ENCODE measurements around the gene CCDC197.

Gene CCDC197

GRCh38 chr14:94026889-94027469 lies 29.9 kb downstream of the CCDC197 start:
- H3K27me3 Mint-ChIP-seq (ENCODE audit: low read depth) = peaks cover 3% of the 10 kb centered on the region
- H3K36me3 Mint-ChIP-seq (ENCODE audit: low read depth) = no peaks in the 10 kb centered on the region
- H3K4me3 Mint-ChIP-seq = peak overlapping the region; percentile 73 to 79 (median 76)
- no peak overlapping the region for H3K27ac Mint-ChIP-seq
- peaks cover 5% of the 10 kb centered on the region for H3K4me1 Mint-ChIP-seq
- H3K9me3 Mint-ChIP-seq = no peaks in the 10 kb centered on the region
- TF ChIP-seq, protein P1, sequence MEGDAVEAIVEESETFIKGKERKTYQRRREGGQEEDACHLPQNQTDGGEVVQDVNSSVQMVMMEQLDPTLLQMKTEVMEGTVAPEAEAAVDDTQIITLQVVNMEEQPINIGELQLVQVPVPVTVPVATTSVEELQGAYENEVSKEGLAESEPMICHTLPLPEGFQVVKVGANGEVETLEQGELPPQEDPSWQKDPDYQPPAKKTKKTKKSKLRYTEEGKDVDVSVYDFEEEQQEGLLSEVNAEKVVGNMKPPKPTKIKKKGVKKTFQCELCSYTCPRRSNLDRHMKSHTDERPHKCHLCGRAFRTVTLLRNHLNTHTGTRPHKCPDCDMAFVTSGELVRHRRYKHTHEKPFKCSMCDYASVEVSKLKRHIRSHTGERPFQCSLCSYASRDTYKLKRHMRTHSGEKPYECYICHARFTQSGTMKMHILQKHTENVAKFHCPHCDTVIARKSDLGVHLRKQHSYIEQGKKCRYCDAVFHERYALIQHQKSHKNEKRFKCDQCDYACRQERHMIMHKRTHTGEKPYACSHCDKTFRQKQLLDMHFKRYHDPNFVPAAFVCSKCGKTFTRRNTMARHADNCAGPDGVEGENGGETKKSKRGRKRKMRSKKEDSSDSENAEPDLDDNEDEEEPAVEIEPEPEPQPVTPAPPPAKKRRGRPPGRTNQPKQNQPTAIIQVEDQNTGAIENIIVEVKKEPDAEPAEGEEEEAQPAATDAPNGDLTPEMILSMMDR (IDR thresholded peaks at IDR 0.05; ENCODE audit: unreplicated experiment in 3 of 3) = no peak

DNA sequence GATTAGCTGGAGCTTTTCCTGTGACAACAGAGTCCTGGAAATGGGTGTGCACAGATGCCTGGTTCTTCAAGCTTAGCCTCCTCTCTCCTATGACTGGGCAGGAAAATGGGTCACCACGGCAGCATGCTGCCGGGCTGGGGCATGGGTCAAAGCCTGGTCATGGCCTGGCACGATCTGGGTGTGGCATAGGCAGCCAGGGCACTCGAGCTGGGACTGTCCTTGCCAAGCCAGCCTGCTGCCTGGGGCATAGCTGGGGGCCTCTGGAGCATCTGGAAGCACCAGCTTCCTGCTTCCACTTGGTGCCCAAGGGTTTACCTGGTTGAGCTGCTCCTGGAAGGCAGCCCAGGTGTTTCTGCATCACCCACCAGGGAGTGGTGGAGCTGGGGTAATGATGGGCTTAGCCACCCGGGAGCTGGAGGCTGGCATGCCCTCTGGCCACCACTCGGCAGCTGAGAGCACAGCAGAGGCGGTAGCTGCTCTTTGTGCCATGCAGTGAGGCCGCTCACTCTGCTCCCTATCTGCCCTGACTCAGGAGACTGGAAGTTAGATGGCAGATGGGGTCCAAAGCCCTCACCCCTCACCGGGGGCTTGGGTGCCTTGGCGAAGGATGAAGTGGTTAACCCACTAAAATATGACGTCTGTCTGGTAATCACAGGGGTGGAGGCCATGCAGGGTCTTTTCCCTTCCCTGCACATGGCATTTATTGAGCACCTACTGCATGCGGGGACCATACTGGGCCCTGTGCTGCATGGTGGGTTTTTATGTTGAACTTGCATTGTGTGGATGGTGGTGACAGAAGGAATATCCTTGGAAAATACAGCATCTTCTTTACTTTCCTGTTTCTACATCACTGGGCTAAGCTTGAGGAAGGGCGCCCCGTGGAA lies 30.7 kb downstream of the CCDC197 start:
- no peaks in the 10 kb centered on the region for H3K9me3 Mint-ChIP-seq
- H3K27me3 Mint-ChIP-seq (ENCODE audit: low read depth) = no peaks in the 10 kb centered on the region
- TF ChIP-seq, protein P1 (IDR thresholded peaks at IDR 0.05; ENCODE audit: unreplicated experiment in 3 of 3) = no peak
- H3K36me3 Mint-ChIP-seq (ENCODE audit: low read depth) = no peaks in the 10 kb centered on the region
- peaks cover 5% of the 10 kb centered on the region for H3K4me1 Mint-ChIP-seq
- peak overlapping the region; percentile 76 to 87 (median 85) for H3K4me3 Mint-ChIP-seq
- peak overlapping the region in 1 of 3 experiments; percentile 44 for H3K27ac Mint-ChIP-seq

- Mint-ChIP-seq H3K27me3 (ENCODE audit: low read depth) (no peaks in the 10 kb centered on the region), H3K27ac (peak overlapping the region in 1 of 3 experiments; percentile 44), H3K4me1 (peaks cover 5% of the 10 kb centered on the region), H3K9me3 (no peaks in the 10 kb centered on the region), H3K36me3 (ENCODE audit: low read depth) (peaks cover under 1% of the 10 kb centered on the region), H3K4me3 (peak overlapping the region; percentile 76 to 87 (median 85))
- TF ChIP-seq, protein P1 (IDR thresholded peaks at IDR 0.05; ENCODE audit: unreplicated experiment in 3 of 3) = no peak
These were observed 31.3 kb downstream of the CCDC197 start for GRCh38 chr14:94028450-94028826.

DNA sequence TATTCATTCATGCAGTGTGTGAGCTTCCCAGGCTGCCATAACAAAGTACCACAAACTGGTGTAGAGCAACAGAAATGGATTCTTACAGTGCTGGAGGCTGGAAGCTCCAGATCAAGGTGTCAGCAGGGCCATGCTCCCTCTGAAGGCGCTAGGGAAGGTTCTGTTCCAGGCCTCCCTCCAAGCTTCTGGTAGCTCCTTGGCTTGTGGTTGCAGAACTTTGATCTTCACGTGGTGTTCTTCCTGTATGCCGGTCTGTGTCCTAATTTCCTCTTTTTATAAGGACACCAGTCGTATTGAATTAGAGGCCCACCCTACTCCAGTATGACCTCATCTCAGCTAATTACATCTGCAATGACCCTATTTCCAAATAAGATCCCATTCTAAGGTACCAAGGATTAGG lies 32.2 kb downstream of the CCDC197 start:
- H3K4me3 Mint-ChIP-seq = peak overlapping the region; percentile 0 to 42 (median 1)
- TF ChIP-seq, protein P1 (IDR thresholded peaks at IDR 0.05; ENCODE audit: unreplicated experiment in 3 of 3) = no peak
- peaks cover 3% of the 10 kb centered on the region for H3K36me3 Mint-ChIP-seq (ENCODE audit: low read depth)
- no peaks in the 10 kb centered on the region for H3K9me3 Mint-ChIP-seq
- H3K27ac Mint-ChIP-seq = no peak overlapping the region
- no peaks in the 10 kb centered on the region for H3K27me3 Mint-ChIP-seq (ENCODE audit: low read depth)
- peaks cover 5% of the 10 kb centered on the region for H3K4me1 Mint-ChIP-seq

- H3K4me1 Mint-ChIP-seq = peaks cover 5% of the 10 kb centered on the region
- no peaks in the 10 kb centered on the region for H3K9me3 Mint-ChIP-seq
- H3K36me3 Mint-ChIP-seq (ENCODE audit: low read depth) = peaks cover 3% of the 10 kb centered on the region
- H3K27ac Mint-ChIP-seq = peak overlapping the region in 1 of 3 experiments; percentile 4
- H3K27me3 Mint-ChIP-seq (ENCODE audit: low read depth) = no peaks in the 10 kb centered on the region
- TF ChIP-seq, protein P1 (IDR thresholded peaks at IDR 0.05; ENCODE audit: unreplicated experiment in 3 of 3) = no peak
- H3K4me3 Mint-ChIP-seq = peak overlapping the region; percentile 6 to 65 (median 51)
These were observed 32.6 kb downstream of the CCDC197 start for GRCh38 chr14:94029671-94030203.

All from nephron (organoid).